SK-N-SH treated with all-trans-retinoic acid at 6 μM for 48 hours (cell line): ENCODE results near the gene CHRNB1.
"Not testable (repeated sequence)": the region's sequence is repeated elsewhere in the genome, so short reads cannot be mapped to it uniquely, and the experiment has no call there.

Experiments
- ATAC-seq: fragments of 200-7000 bp; cut with Tn5 transposase; 3 replicates; pipeline ENCODE4 v1.9.1; 2020; ENCODE audit warnings: mild to moderate bottlenecking, moderate library complexity
- ARNTL ChIP-seq: fragments of 450-650 bp; formaldehyde crosslinking; IDR thresholded peaks from 2 replicates; pipeline ENCODE4 v1.5.0; 2020; ENCODE audit warnings: low read depth, mild to moderate bottlenecking, moderate library complexity, borderline replicate concordance
- BACH2 ChIP-seq: fragments of 250-450 bp; sonication (Bioruptor Pico); IDR thresholded peaks from 2 replicates; pipeline ENCODE4 v1.9.0; 2021; ENCODE audit warnings: mild to moderate bottlenecking, borderline replicate concordance
- CREB5 ChIP-seq: fragments of 250-450 bp; sonication (Bioruptor Pico); IDR thresholded peaks from 2 replicates; pipeline ENCODE4 v1.5.1; 2020; ENCODE audit warnings: low read depth, mild to moderate bottlenecking, moderate library complexity
- CSDC2 ChIP-seq: fragments of 250-450 bp; sonication (Bioruptor Pico); IDR thresholded peaks from 2 replicates; pipeline ENCODE4 v1.5.0; 2020; ENCODE audit warnings: mild to moderate bottlenecking, moderate library complexity
- CSRNP3 ChIP-seq: fragments of 250-450 bp; sonication (Bioruptor Pico); IDR thresholded peaks from 2 replicates; pipeline ENCODE4 v1.5.1; 2021; ENCODE audit warnings: mild to moderate bottlenecking, moderate library complexity
- ESRRG ChIP-seq: fragments of 250-450 bp; sonication (Bioruptor Pico); IDR thresholded peaks from 2 replicates; pipeline ENCODE4 v1.6.1; 2021; ENCODE audit warnings: mild to moderate bottlenecking
- GLIS3 ChIP-seq: fragments of 250-450 bp; sonication (Bioruptor Pico); IDR thresholded peaks from 2 replicates; pipeline ENCODE4 v1.5.0; 2020; ENCODE audit warnings: mild to moderate bottlenecking, moderate library complexity
- ISL1 ChIP-seq: fragments of 250-450 bp; sonication (Bioruptor Pico); IDR thresholded peaks from 2 replicates; pipeline ENCODE4 v2.1.2; 2022; ENCODE audit warnings: mild to moderate bottlenecking, moderate library complexity
- OSR1 ChIP-seq: fragments of 250-450 bp; sonication (Bioruptor Pico); IDR thresholded peaks from 2 replicates; pipeline ENCODE4 v1.8.0; 2022; ENCODE audit warnings: moderate library complexity, mild to moderate bottlenecking, inconsistent platforms
- PATZ1 ChIP-seq: fragments of 250-450 bp; sonication (Bioruptor Pico); IDR thresholded peaks from 2 replicates; pipeline ENCODE4 v1.8.0; 2020; ENCODE audit warnings: mild to moderate bottlenecking, moderate library complexity, borderline replicate concordance
- POU6F1 ChIP-seq: fragments of 250-450 bp; sonication (Bioruptor Pico); IDR thresholded peaks from 2 replicates; pipeline ENCODE4 v1.8.0; 2021; ENCODE audit warnings: low read depth, mild to moderate bottlenecking, moderate library complexity, borderline replicate concordance
- PPARA ChIP-seq: fragments of 250-450 bp; sonication (Bioruptor Pico); IDR thresholded peaks from 2 replicates; pipeline ENCODE4 v1.5.0; 2020; ENCODE audit warnings: mild to moderate bottlenecking, borderline replicate concordance
- RARB ChIP-seq: fragments of 250-450 bp; sonication (Bioruptor Pico); IDR thresholded peaks from 2 replicates; pipeline ENCODE4 v1.8.0; 2021; ENCODE audit warnings: mild to moderate bottlenecking, moderate library complexity
- SNAI2 ChIP-seq: fragments of 250-450 bp; sonication (Bioruptor Pico); IDR thresholded peaks from 2 replicates; pipeline ENCODE4 v1.5.0; 2020; ENCODE audit warnings: mild to moderate bottlenecking, moderate library complexity
- TCF4 ChIP-seq: fragments of 250-450 bp; sonication (Bioruptor Pico); IDR thresholded peaks from 2 replicates; pipeline ENCODE4 v1.8.0; 2021; ENCODE audit warnings: mild to moderate bottlenecking, moderate library complexity, borderline replicate concordance
- TOX ChIP-seq: fragments of 250-450 bp; sonication (Bioruptor Pico); IDR thresholded peaks from 2 replicates; pipeline ENCODE4 v1.8.0; 2021; ENCODE audit warnings: mild to moderate bottlenecking, moderate library complexity, borderline replicate concordance
- TSHZ2 ChIP-seq: fragments of 250-450 bp; sonication (Bioruptor Pico); IDR thresholded peaks from 2 replicates; pipeline ENCODE4 v1.5.0; 2020; ENCODE audit warnings: mild to moderate bottlenecking, moderate library complexity
- ZC3H10 ChIP-seq: fragments of 250-450 bp; sonication (Bioruptor Pico); IDR thresholded peaks from 2 replicates; pipeline ENCODE4 v1.5.1; 2021; ENCODE audit warnings: mild to moderate bottlenecking, moderate library complexity
- ZFP3 ChIP-seq: fragments of 250-450 bp; sonication (Bioruptor Pico); IDR thresholded peaks from 2 replicates; pipeline ENCODE4 v1.5.0; 2020; ENCODE audit warnings: mild to moderate bottlenecking, moderate library complexity
- ZFP30 ChIP-seq: fragments of 450-650 bp; formaldehyde crosslinking; IDR thresholded peaks from 2 replicates; pipeline ENCODE4 v1.5.0; 2022; ENCODE audit warnings: mild to moderate bottlenecking, moderate library complexity
- ZNF565 ChIP-seq: fragments of 450-650 bp; formaldehyde crosslinking; conservative IDR thresholded peaks from 2 replicates; pipeline ENCODE4 v1.5.0; 2020; ENCODE audit warnings: low read depth, mild to moderate bottlenecking, moderate library complexity
- ZNF70 ChIP-seq: fragments of 450-650 bp; formaldehyde crosslinking; IDR thresholded peaks from 2 replicates; pipeline ENCODE4 v1.5.0; 2020; ENCODE audit warnings: mild to moderate bottlenecking, moderate library complexity
- ZNF8 ChIP-seq: fragments of 450-650 bp; formaldehyde crosslinking; IDR thresholded peaks from 2 replicates; pipeline ENCODE4 v1.5.0; 2020; ENCODE audit warnings: mild to moderate bottlenecking, moderate library complexity

Gene CHRNB1

GRCh38 chr17:7482742-7483088 lies 37.9 kb downstream of the CHRNB1 start:
- not testable (repeated sequence) for ATAC-seq

- peak; percentile 75 for ATAC-seq
- TF ChIP-seq ARNTL (CRISPR knock-in tag) (no peak), PATZ1 (CRISPR knock-in tag) (peak; percentile 89)
Measured at GRCh38 chr17:7483255-7484066, 38.6 kb downstream of the CHRNB1 start.

- peak; percentile 76 for ATAC-seq
- TF ChIP-seq RARB (peak; percentile 94), ZNF565 (CRISPR knock-in tag) (no peak), POU6F1 (CRISPR knock-in tag) (no peak), ZNF8 (CRISPR knock-in tag) (peak; percentile 67; the same call in 1 of the 2 replicates), BACH2 (CRISPR knock-in tag) (no peak), CSDC2 (CRISPR knock-in tag) (0 out of 2 replicates have a peak, but pooled peaks have one; percentile 37), GLIS3 (CRISPR knock-in tag) (peak; percentile 98), ZNF70 (CRISPR knock-in tag) (peak; percentile 49; the same call in 1 of the 2 replicates), ZFP30 (CRISPR knock-in tag) (peak; percentile 50; the same call in 1 of the 2 replicates), OSR1 (no peak), PATZ1 (CRISPR knock-in tag) (no peak; the same call in none of the 2 replicates), ESRRG (peak; percentile 97), PPARA (no peak), CREB5 (peak; percentile 84), SNAI2 (no peak), TSHZ2 (0 out of 2 replicates have a peak, but pooled peaks have one; percentile 19), ARNTL (CRISPR knock-in tag) (0 out of 2 replicates have a peak, but pooled peaks have one; percentile 22), TCF4 (CRISPR knock-in tag) (peak; percentile 47; the same call in 1 of the 2 replicates), ZFP3 (peak; percentile 18; the same call in 1 of the 2 replicates), ISL1 (no peak), CSRNP3 (CRISPR knock-in tag) (peak; percentile 97), ZC3H10 (peak; percentile 90), TOX (peak; percentile 93)
Measured at GRCh38 chr17:7484067-7484918, 39.4 kb downstream of the CHRNB1 start, which contains the start of gene POLR2A. Gene POLR2A (plus strand): TSS chr17:7484366.
